ENCODE results near the gene C1orf52. TPM values are rescaled to one million over a fixed set of nuclear protein-coding genes. Genes with fewer than 3 reads are reported as not detected.
A peak's percentile ranks its signal among the peaks of the same experiment; 100 is the strongest.

Gene C1orf52
- total and polyA plus RNA-seq, 9 of the 15 experiments (the other 6 are each of a cell fraction or from before 2014, with no cell fraction given) = 17.0 to 38.5 (median 33.0) TPM

- TF ChIP-seq PBX2 (CRISPR knock-in tag; IDR thresholded peaks at IDR 0.05; ENCODE audit: low read depth) (no peak), PBX2 (tag; conservative IDR thresholded peaks at IDR 0.05; ENCODE audit: low read depth) (no peak), ETV1 (tag; conservative IDR thresholded peaks at IDR 0.05; ENCODE audit: low read depth) (peak; percentile 76), PRMT5 (CRISPR knock-in tag; IDR thresholded peaks at IDR 0.05) (no peak), NR2C2 (CRISPR knock-in tag; IDR thresholded peaks at IDR 0.05) (peak; percentile 91), NR2C2 (tag; IDR thresholded peaks at IDR 0.05) (peak; percentile 98), ARID4B (CRISPR knock-in tag; IDR thresholded peaks at IDR 0.05) (peak; percentile 75; the same call in 1 of the 2 replicates), CHD7 (IDR thresholded peaks at IDR 0.05; ENCODE audit: low read depth, low read length) (no peak)
Observed at GRCh38 chr1:85276215-85276977, 16.9 kb upstream of the C1orf52 start, which contains the start of gene BCL10 (continued).
